C4-2B (cell line): Measurements from ENCODE around the gene HSD11B1.

ENCODE experiments used
- H3K27ac ChIP-seq: fragments of 450-650 bp; 2 replicates; pipeline ENCODE4 v1.5.1; 2017
- CTCF ChIP-seq: fragments of 450-650 bp; conservative IDR thresholded peaks from 2 replicates; pipeline ENCODE4 v1.5.1; 2017; ENCODE audit warnings: mild to moderate bottlenecking
- ZFX ChIP-seq: fragments of 450-650 bp; IDR thresholded peaks from 2 replicates; pipeline ENCODE4 v1.6.1; 2017

Gene HSD11B1

GRCh38 chr1:209667103-209667502, 37.5 kb upstream of the HSD11B1 start:
- TF ChIP-seq CTCF: no peak
- TF ChIP-seq ZFX: no peak
- H3K27ac ChIP-seq: no peak overlapping the region

DNA sequence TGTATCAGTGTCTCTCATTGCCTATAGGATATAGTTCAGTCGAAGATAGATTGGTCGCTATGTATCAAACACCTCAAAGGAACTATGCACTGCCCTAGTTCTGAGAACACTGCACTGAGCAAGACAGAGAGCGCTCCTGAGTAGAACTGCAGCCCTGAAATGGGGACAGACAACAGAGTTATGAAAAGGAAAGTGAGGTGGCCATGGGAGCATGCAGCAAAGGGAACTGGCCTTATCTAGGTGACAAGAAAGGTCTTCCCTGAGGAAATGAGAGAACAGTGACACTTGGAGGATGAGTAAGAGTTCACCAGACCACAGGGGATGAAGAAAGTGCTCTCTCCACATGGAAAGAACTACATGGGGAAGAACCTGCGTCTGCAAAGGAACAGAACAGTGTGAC, 36.9 kb upstream of the HSD11B1 start:
- no peak overlapping the region for H3K27ac ChIP-seq
- TF ChIP-seq CTCF: no peak
- TF ChIP-seq ZFX: no peak

DNA sequence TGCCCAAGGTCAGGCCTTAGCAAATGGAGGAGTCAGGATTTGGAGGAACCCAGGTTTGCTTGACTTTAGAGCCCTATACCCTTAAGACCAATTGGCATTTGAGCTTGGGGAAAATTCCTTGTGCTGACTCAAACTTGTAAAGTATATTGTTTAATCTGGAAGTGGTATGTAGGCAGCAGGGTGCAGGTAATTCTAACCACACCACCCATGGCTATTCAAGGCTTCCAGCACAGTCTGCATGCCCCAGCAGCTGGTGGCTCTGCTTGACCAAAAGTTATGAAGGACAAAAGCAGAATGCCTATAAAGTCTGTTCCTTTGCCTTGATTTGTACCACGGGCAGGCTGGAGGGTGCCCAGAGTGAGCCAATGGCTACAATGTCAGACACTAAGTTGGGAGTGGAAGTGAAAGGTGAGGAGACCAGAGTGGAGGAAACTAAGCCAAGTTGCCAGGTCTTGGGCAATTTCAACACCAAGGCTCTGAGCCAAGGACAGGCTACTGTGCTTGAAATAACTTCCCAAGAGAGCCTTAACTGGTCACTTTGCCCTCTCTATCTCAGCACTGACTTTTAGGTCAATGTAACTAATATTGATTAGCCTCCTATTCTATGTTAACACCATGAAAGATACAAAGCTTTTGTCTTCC, 34.1 kb upstream of the HSD11B1 start:
- TF ChIP-seq CTCF: no peak
- no peak for TF ChIP-seq ZFX
- no peak overlapping the region for H3K27ac ChIP-seq

DNA sequence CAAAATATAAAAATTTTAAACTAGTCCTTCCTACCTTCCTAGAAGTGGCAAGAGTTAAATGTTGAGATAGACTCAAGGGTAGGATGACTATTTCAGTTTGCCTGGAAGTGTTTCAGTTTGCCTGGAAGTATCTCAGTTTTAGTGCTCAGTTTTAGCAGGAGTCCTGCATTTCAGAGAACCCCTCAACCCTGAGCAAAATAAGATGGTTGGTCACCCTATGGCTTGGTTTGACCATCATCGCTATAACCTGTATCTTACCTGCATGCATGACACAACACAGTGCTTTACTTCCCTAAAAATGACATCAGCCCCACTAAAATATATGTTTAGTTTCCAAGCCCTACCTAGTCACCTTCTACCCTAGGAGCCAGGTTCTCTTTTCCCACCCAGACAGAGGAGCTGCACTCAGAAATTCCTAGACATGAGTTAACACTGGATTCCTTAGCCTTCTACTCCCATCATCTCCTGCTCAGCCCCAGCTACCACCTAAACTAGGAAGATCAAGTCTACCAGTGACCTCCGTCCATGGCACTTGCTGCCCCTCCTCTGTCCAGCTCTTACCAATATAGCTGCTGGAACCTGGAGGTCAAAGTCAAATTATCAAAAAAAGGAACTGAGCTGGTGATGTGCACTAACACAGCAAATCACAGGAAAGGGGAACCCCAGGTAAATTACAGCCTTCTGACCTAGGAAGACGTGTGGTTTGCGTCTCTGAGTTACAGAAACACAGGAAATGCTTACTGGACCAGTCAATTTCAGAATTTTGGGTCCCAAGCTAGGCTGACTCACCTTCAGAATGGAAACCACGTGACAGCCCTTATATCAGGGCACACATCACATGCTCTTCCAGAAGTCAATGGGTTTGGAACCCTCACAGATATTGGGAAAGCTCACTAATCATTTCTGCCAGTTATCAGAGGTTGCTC, 31.7 kb upstream of the HSD11B1 start:
- TF ChIP-seq ZFX: no peak
- no peak for TF ChIP-seq CTCF

DNA sequence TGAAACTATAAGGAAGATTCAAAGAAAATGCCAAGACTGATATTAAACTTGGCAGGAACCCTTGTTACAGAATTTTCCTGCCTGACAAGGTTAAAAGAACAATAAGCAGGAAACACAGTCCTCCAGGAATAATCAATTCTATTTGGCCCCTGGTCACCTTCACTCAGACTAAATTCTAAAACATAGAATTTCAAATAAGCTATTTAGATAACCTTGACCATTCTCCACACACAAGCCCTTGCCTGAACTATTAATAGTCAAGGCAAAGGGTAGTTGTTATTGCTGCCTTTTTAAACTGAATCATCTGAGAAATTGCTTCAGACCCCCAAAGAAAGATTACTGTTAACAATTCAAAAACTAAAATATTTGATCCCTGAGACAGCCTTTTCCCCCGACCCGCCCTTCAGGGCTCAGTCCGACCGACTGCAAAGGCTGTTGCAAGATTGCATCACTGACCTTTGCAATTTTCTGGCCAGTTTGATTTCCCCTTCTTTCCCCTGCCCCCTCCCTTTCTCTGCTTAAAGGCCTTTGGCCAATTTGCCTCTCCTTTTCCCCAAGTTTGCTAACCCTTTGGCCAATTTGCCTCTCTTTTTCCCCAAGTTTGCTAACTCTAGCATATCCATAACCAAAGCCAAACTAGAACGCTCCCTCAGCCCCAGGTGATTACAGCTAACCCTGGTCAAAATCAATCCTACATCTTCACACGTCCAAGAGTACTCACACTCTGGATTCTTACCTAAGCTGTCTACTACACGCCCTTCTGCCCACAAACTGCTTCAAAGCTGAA, 30.8 kb upstream of the HSD11B1 start:
- no peak for TF ChIP-seq CTCF
- no peak for TF ChIP-seq ZFX
- no peak overlapping the region; the same call in 1 of the 2 replicates for H3K27ac ChIP-seq

More for the DNA sequence above, 31.7 kb upstream of the HSD11B1 start:
- no peak overlapping the region; the same call in 1 of the 2 replicates for H3K27ac ChIP-seq

GRCh38 chr1:209674957-209675564, 29.6 kb upstream of the HSD11B1 start, which contains the start of gene G0S2:
G0S2 (plus strand) TSS chr1:209675412; CDS start chr1:209675685, 273 bp downstream.
- TF ChIP-seq ZFX (no peak), CTCF (no peak)
- H3K27ac ChIP-seq: no peak within 1 kb of the TSS; the same call in 1 of the 2 replicates
